Astrocyte (in vitro differentiated cells and primary cell): Measurements from ENCODE around the gene SLC38A10. TPM values are rescaled to one million over a fixed set of nuclear protein-coding genes. Genes with fewer than 3 reads are reported as not detected.

Experiments used
- DNase-seq: peaks from one replicate; pipeline ENCODE4 v3.0.0-alpha.2; 2010; ENCODE audit warnings: low read depth
- FAIRE-seq: peaks from 2 replicates; lab custom pipeline; 2011; peaks lifted over from hg19 to GRCh38; lab: Jason Lieb, UNC
- H2AFZ ChIP-seq: 2 replicates; pipeline ENCODE4 v1.6.0; 2012; ENCODE audit warnings: low read depth, low read length, inconsistent platforms
- H3K27ac ChIP-seq: 2 replicates; pipeline ENCODE4 v1.5.1; 2011; ENCODE audit warnings: low read depth, low read length, inconsistent platforms
- H3K27me3 ChIP-seq: 2 replicates; pipeline ENCODE4 v1.6.0; 2011; ENCODE audit warnings: low read length, inconsistent platforms; ENCODE audit not compliant: insufficient read depth
- H3K36me3 ChIP-seq: 2 replicates; pipeline ENCODE4 v1.5.1; 2011; ENCODE audit warnings: low read length, inconsistent platforms; ENCODE audit not compliant: insufficient read depth
- H3K4me1 ChIP-seq: 2 replicates; pipeline ENCODE4 v1.5.1; 2011; ENCODE audit warnings: low read length, inconsistent platforms; ENCODE audit not compliant: insufficient read depth
- H3K4me2 ChIP-seq: 2 replicates; pipeline ENCODE4 v1.6.0; 2012; ENCODE audit warnings: low read length, inconsistent platforms
- H3K4me3 ChIP-seq: 2 replicates; pipeline ENCODE4 v1.5.1; 2011; ENCODE audit warnings: low read depth, mild to moderate bottlenecking, low read length, inconsistent platforms; ENCODE audit not compliant: insufficient read depth
- H3K79me2 ChIP-seq: 2 replicates; pipeline ENCODE4 v1.6.0; 2012; ENCODE audit warnings: mild to moderate bottlenecking, low read length, inconsistent platforms; ENCODE audit not compliant: insufficient read depth
- H3K9ac ChIP-seq: 2 replicates; pipeline ENCODE4 v1.6.0; 2012; ENCODE audit warnings: mild to moderate bottlenecking, low read length, inconsistent platforms
- H3K9me3 ChIP-seq: 2 replicates; pipeline ENCODE4 v1.5.1; 2012; ENCODE audit warnings: low read depth, mild to moderate bottlenecking, low read length, inconsistent platforms; ENCODE audit not compliant: insufficient read depth
- H4K20me1 ChIP-seq: 2 replicates; pipeline ENCODE4 v1.6.0; 2012; ENCODE audit warnings: low read length, inconsistent platforms; ENCODE audit not compliant: insufficient read depth
- H3K27ac Mint-ChIP-seq: one replicate; pipeline ENCODE4 v1.8.0; 2021; ENCODE audit warnings: mild to moderate bottlenecking, mixed read lengths; ENCODE audit not compliant: unreplicated experiment
- H3K27me3 Mint-ChIP-seq: one replicate; pipeline ENCODE4 v1.8.0; 2021; ENCODE audit warnings: low read depth, mixed read lengths; ENCODE audit not compliant: unreplicated experiment
- H3K36me3 Mint-ChIP-seq: one replicate; pipeline ENCODE4 v1.8.0; 2021; ENCODE audit warnings: low read depth, mixed read lengths; ENCODE audit not compliant: unreplicated experiment
- H3K4me1 Mint-ChIP-seq: one replicate; pipeline ENCODE4 v1.8.0; 2021; ENCODE audit warnings: low read depth, mixed read lengths; ENCODE audit not compliant: unreplicated experiment
- H3K4me3 Mint-ChIP-seq: one replicate; pipeline ENCODE4 v1.8.0; 2021; ENCODE audit warnings: mild to moderate bottlenecking, moderate library complexity, mixed read lengths; ENCODE audit not compliant: unreplicated experiment
- H3K9me3 Mint-ChIP-seq: one replicate; pipeline ENCODE4 v1.8.0; 2021; ENCODE audit warnings: mild to moderate bottlenecking, mixed read lengths; ENCODE audit not compliant: unreplicated experiment
- EZH2 ChIP-seq: IDR thresholded peaks from 2 replicates; pipeline ENCODE4 v1.6.1; 2012; ENCODE audit warnings: mild to moderate bottlenecking, low read length, inconsistent platforms; ENCODE audit not compliant: insufficient read depth
- total RNA-seq: library from RNA; stranded (reverse); gene quantifications from 2 replicates; pipeline ENCODE4 v1.2.1, GENCODE V29; 2021
- TF ChIP-seq, protein P1 (sequence below): IDR thresholded peaks from 2 replicates; pipeline ENCODE4 v1.5.1; 2011; ENCODE audit warnings: low read depth, mild to moderate bottlenecking, inconsistent platforms, low read length, moderate library complexity; ENCODE audit not compliant: insufficient read depth

Gene SLC38A10
- total RNA-seq, 1 donor from 2014 or later, result 71.4 TPM

GRCh38 chr17:81298991-81299738, 4.1 kb upstream of the SLC38A10 start:
- no peak for FAIRE-seq
- H3K27ac ChIP-seq, result no peak overlapping the region
- no peak overlapping the region for H3K4me3 Mint-ChIP-seq
- no peaks in the 10 kb centered on the region for H3K36me3 ChIP-seq
- H3K4me1 ChIP-seq, result peaks cover 7% of the 10 kb centered on the region
- no peak overlapping the region for H2AFZ ChIP-seq
- no peaks in the 10 kb centered on the region for H3K27me3 ChIP-seq
- H3K36me3 Mint-ChIP-seq, result peaks cover 2% of the 10 kb centered on the region
- no peak overlapping the region for H3K4me2 ChIP-seq
- no peaks in the 10 kb centered on the region for H4K20me1 ChIP-seq
- no peaks in the 10 kb centered on the region for H3K9me3 Mint-ChIP-seq
- no peak overlapping the region for H3K27ac Mint-ChIP-seq
- no peak for DNase-seq
- peaks cover 5% of the 10 kb centered on the region for H3K4me1 Mint-ChIP-seq
- peaks cover 16% of the 10 kb centered on the region for H3K79me2 ChIP-seq
- H3K27me3 Mint-ChIP-seq, result peaks cover 3% of the 10 kb centered on the region
- no peaks in the 10 kb centered on the region for H3K9me3 ChIP-seq
- H3K9ac ChIP-seq, result no peak overlapping the region
- TF ChIP-seq EZH2, result no peak
- TF ChIP-seq, protein P1, sequence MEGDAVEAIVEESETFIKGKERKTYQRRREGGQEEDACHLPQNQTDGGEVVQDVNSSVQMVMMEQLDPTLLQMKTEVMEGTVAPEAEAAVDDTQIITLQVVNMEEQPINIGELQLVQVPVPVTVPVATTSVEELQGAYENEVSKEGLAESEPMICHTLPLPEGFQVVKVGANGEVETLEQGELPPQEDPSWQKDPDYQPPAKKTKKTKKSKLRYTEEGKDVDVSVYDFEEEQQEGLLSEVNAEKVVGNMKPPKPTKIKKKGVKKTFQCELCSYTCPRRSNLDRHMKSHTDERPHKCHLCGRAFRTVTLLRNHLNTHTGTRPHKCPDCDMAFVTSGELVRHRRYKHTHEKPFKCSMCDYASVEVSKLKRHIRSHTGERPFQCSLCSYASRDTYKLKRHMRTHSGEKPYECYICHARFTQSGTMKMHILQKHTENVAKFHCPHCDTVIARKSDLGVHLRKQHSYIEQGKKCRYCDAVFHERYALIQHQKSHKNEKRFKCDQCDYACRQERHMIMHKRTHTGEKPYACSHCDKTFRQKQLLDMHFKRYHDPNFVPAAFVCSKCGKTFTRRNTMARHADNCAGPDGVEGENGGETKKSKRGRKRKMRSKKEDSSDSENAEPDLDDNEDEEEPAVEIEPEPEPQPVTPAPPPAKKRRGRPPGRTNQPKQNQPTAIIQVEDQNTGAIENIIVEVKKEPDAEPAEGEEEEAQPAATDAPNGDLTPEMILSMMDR, result no peak
- H3K4me3 ChIP-seq, result no peak overlapping the region

DNA sequence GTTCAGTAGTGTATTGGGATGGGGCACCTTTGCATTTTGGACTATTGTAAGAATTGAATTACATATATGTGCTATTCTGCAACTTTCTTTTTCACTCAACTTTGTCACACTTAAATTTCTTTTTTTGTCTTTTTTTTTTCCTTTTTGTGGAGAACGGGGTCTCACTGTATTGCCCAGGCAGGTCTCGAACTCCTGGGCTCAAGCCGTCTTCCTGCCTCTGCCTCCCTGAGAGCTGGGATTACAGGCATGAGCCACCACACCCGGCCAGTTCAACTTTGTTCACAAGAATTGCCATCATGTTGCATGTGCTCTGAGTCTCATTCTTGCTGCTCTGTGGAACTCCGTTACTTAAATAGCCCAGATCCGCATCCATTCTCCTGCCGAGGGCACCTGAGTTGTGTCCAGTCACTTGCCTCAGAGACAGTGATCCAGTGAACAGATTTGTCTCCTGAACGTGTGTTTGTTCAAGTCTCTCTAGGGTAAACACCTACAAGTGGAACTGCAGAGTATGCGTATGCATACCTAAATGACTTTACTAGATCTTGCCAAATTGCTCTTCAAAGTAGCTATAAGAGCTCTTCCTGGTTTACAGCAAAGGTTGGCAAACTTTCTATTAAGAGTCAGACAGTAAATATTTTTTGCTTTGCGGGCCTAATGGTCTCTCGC, 3.4 kb upstream of the SLC38A10 start:
- Histone ChIP-seq H3K79me2 (peaks cover 23% of the 10 kb centered on the region), H4K20me1 (no peaks in the 10 kb centered on the region), H3K36me3 (no peaks in the 10 kb centered on the region), H3K4me2 (no peak overlapping the region), H3K9ac (no peak overlapping the region), H3K4me1 (peaks cover 11% of the 10 kb centered on the region), H3K27ac (no peak overlapping the region), H3K9me3 (no peaks in the 10 kb centered on the region), H3K27me3 (no peaks in the 10 kb centered on the region), H2AFZ (no peak overlapping the region), H3K4me3 (no peak overlapping the region)
- no peak for FAIRE-seq
- Mint-ChIP-seq H3K9me3 (no peaks in the 10 kb centered on the region), H3K4me1 (peaks cover 9% of the 10 kb centered on the region), H3K27ac (no peak overlapping the region), H3K27me3 (peaks cover 3% of the 10 kb centered on the region), H3K4me3 (no peak overlapping the region), H3K36me3 (peaks cover 2% of the 10 kb centered on the region)
- no peak for DNase-seq
- TF ChIP-seq, protein P1, result no peak
- TF ChIP-seq EZH2, result no peak
